ENCODE data around the gene ATG7.
"Not testable (repeated sequence)": the region's sequence is repeated elsewhere in the genome, so short reads cannot be mapped to it uniquely, and the experiment has no call there.

Gene ATG7

DNA sequence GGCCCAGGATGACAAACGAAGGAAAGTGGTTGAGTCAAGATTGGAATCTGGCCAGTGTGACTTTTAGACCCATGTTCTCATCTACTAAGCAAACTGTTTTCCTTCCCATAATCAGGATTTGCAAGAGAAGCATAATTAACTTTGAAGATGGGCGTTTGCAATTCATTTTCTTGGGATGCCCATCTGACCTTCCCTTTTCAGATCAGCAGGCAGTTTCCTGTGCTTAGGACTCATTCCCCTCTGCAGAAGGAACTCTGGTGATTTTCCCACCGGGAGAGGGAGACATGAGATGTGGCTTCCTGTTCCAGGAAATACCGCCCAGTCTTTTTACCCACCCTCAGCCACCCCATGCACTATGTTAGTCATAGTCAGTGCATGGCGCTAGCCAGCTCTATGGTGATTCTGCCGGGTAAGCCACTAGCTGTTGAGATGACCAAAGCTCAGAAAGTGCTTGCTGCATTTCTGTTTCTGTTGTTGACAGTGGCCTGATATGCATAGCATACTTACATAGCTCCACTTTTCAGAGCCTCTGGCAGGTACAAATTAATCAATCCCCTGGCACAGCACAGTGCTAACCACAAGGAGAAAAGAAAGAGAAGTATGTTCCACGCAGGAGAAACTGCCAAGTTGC, 242.1 kb downstream of the ATG7 start:
- peak overlapping the region; percentile 35; the same call in 1 of the 2 replicates for H3K27ac ChIP-seq

DNA sequence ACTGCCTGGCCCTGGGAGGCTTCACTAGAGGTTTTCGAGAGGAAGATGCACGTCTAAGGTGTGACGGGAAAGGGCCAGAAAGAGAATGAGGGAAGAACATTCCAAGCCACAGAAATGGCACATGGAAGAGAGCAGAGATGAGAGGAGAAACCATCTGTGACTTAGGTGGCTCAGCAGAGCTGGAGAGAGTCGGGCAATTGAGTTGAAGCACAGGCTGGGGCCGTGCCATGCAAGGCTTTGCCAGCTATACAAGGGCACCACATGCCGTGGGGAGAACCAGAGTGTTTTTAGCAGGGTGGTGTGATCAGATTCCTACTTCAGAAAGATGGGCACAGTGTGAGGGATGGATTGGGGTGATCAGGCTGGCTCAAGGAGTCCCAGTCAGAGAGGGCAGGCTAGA, 245.4 kb downstream of the ATG7 start:
- TF ChIP-seq, protein P1, sequence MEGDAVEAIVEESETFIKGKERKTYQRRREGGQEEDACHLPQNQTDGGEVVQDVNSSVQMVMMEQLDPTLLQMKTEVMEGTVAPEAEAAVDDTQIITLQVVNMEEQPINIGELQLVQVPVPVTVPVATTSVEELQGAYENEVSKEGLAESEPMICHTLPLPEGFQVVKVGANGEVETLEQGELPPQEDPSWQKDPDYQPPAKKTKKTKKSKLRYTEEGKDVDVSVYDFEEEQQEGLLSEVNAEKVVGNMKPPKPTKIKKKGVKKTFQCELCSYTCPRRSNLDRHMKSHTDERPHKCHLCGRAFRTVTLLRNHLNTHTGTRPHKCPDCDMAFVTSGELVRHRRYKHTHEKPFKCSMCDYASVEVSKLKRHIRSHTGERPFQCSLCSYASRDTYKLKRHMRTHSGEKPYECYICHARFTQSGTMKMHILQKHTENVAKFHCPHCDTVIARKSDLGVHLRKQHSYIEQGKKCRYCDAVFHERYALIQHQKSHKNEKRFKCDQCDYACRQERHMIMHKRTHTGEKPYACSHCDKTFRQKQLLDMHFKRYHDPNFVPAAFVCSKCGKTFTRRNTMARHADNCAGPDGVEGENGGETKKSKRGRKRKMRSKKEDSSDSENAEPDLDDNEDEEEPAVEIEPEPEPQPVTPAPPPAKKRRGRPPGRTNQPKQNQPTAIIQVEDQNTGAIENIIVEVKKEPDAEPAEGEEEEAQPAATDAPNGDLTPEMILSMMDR (conservative IDR thresholded peaks at IDR 0.05): no peak

More for the DNA sequence above, 242.1 kb downstream of the ATG7 start:
- TF ChIP-seq, protein P1 (conservative IDR thresholded peaks at IDR 0.05): no peak

DNA sequence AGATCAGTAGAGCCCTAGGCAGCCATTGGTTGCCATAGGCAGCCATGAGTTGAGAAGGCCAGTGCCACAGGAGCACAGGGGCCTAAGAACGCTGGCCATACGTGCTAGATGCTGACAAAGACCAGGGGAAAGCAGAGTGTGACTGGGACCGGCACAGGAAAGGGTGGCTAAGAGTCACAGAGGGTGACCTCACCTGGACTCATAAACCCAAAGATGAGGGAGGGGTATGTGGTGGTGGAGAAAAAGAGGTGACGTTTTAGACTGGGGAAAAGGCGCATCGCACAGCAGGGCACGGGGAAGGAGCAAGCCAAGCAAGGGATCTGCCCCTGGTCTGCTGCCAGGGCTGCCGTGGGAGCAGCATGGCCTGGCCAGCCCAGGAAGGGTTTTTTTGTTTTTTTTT, 249.0 kb downstream of the ATG7 start:
- TF ChIP-seq, protein P1 (conservative IDR thresholded peaks at IDR 0.05): no peak
- no peak overlapping the region for H3K27ac ChIP-seq

More for the DNA sequence above, 245.4 kb downstream of the ATG7 start:
- H3K27ac ChIP-seq: no peak overlapping the region

DNA sequence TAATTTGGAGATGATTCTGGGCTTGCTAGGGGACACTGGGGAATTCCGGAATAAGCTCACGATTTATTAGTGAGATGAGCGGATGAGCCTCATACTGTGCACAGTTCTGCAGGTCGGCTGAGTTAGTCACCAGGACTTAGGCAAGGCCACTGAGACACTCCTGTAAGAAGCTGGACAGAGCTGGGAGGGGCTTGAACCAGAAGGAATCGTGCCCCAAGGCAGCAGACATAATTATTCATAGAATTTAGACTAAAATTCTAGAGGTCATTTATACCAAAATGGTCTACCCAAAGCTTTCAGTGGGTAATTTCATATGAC, 250.2 kb downstream of the ATG7 start:
- H3K27ac ChIP-seq: no peak overlapping the region
- TF ChIP-seq, protein P1 (conservative IDR thresholded peaks at IDR 0.05): no peak

DNA sequence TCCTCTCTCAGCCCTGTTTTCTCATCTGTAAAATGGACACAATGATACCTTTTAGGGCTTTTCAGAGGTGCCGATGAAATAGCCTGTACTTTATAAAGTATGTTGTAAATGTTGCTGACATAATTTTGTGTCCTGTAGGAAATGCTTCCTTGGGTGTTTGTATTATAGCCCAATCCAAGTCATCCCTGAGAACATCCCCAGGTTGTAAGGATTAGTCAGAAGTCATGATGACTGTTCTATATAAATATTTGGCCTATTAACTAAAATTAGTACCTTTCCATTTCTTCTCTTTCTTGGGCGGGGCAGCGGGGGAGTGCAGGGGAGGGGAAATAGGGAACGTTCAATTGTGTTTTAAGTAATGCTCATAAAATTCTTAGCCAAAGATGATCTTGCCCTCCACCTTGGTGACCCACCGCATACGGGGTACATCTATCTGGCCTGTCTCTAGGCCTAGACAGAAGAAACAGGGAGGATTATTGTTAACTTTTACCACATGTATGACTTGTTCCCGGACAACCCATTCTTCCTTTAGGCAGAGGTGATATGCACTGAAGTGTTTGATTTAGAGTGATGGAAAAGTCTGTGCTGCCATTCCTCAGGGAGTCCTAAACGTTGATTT, 250.9 kb downstream of the ATG7 start:
- TF ChIP-seq, protein P1 (conservative IDR thresholded peaks at IDR 0.05): no peak
- peak overlapping the region; percentile 32; the same call in 1 of the 2 replicates for H3K27ac ChIP-seq

DNA sequence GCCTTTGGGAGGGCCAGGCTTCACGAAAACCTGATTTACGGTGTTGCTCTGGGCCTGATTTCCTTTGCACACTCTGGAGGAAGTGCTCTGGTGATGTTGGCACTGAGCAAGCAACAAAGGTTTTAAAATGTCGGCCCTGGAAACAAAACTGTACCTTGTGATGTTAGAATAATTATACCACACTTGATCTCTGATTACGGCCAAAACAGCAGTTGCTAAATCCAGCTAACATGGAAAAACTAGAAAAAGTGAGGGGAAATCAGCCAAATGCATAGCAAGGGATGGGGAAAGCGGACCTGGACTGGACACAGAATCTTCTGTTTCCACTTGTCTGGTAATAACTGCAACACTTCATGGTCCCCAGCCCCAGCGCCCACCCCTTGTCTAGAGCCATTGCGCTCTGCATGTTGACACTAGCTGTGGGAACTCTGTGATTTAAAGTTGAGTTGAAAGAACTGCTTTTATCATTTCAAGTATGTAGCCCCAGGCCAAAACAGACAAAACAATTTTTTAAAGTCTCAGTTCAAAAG, 251.4 kb downstream of the ATG7 start:
- H3K27ac ChIP-seq: peak overlapping the region; percentile 32; the same call in 1 of the 2 replicates
- TF ChIP-seq, protein P1 (conservative IDR thresholded peaks at IDR 0.05): no peak

DNA sequence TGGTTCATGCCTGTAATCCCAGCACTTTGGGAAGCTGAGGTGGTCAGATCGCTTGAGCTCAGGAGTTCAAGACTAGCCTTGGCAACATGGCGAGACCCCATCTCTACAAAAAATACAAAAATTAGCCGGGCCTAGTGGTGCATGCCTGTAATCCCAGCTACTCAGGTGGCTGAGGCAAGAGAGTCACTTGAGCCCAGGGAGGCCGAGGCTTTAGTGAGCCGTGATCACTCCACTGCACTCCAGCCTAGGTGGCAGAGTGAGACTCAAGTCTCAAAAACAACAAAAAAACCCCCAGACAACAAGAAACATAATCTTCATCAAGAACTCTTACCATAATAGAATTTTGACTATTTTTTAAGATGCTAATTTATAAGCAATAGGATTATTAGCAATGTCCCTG, 253.9 kb downstream of the ATG7 start:
- H3K27ac ChIP-seq: not testable (repeated sequence)

DNA sequence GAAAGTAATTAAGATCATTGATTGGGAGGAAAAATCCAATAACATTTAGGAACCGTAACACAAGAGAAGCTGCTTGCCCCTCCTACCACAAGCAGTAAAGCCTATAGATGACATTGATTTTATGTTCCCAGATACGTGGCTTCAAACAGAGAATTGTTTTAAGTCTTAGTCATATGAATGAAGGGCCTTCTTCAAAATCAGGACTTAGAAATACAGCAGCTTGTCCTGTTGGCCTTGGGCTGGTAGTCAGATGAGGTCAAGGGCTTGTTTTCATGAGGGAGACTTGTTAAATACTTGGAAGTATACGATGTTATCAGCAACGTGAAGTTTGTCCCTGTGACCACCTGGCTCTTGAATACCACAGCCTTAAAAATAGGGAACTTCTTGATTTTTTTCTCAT, 257.1 kb downstream of the ATG7 start:
- TF ChIP-seq, protein P1 (conservative IDR thresholded peaks at IDR 0.05): no peak
- H3K27ac ChIP-seq: no peak overlapping the region

Data from VCaP (cell line).